OCI-LY3 (cell line): ENCODE data around the gene C1QTNF12.

Source experiments
- EZH2phosphoT487 ChIP-seq: fragments of 200-600 bp; shearing (Covaris generic); IDR thresholded peaks from 2 replicates; pipeline ENCODE4 v1.6.1; 2018; ENCODE audit warnings: antibody characterized with exemption, mixed run types, low read depth
- TF ChIP-seq, protein P1 (sequence below): fragments of 200-600, 300-600 bp; sonication (generic); IDR thresholded peaks from 2 replicates; pipeline ENCODE4 v1.5.1; 2014; ENCODE audit warnings: antibody characterized with exemption, low read length, low read depth

DNA sequence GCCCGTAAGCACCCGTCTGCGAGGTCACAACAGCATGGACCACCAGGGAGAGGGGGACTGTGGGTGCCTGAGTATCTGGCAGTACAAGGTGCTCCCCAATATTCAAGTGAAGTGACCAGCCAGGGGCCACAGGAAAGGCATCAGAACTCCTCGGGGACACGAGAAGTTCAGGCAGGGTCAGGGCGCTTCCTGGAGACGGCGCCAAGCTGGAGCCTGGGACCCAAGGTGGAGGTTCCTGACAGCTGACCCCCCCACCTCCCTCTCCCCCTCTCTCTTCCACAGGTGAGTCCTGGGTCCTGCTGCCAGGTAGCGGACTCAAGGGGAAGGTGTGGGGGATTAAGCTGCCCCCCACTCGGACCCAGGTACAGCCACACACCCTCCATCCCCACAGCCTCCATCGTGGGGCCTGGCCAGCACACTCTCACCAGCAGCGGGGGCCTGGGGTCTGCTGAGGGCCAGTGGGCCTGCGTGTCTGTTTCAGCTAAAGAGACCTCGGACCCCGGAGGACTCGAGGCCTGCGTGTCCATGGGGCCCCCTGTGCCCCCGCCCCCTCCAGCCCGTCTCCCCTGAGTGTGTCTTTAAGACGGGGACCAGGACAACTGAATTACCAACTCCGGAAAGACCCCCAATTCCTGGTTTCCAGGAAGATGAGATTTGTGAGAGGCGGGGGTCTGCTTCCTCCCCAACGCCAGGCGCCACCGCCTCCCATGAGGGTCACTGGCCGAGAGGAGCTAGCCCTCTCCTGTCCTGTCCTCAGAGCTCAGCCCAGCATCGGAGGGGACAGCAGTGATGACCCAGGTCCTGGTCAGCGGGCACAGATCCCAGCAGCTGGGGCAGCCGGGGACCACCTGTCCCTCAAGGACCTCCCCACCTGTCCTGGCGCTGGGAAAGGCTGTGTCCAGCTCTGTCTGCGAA lies 46.3 kb downstream of the C1QTNF12 start:
- TF ChIP-seq, protein P1, sequence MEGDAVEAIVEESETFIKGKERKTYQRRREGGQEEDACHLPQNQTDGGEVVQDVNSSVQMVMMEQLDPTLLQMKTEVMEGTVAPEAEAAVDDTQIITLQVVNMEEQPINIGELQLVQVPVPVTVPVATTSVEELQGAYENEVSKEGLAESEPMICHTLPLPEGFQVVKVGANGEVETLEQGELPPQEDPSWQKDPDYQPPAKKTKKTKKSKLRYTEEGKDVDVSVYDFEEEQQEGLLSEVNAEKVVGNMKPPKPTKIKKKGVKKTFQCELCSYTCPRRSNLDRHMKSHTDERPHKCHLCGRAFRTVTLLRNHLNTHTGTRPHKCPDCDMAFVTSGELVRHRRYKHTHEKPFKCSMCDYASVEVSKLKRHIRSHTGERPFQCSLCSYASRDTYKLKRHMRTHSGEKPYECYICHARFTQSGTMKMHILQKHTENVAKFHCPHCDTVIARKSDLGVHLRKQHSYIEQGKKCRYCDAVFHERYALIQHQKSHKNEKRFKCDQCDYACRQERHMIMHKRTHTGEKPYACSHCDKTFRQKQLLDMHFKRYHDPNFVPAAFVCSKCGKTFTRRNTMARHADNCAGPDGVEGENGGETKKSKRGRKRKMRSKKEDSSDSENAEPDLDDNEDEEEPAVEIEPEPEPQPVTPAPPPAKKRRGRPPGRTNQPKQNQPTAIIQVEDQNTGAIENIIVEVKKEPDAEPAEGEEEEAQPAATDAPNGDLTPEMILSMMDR: no peak
- no peak for TF ChIP-seq EZH2phosphoT487
